NCI-H345 (cell line): ENCODE data around the gene GNAS-AS1.

Source experiments
- DNase-seq: peaks from one replicate; lab custom pipeline; 2025; lab: John Stamatoyannopoulos, UW

Gene GNAS-AS1

DNA sequence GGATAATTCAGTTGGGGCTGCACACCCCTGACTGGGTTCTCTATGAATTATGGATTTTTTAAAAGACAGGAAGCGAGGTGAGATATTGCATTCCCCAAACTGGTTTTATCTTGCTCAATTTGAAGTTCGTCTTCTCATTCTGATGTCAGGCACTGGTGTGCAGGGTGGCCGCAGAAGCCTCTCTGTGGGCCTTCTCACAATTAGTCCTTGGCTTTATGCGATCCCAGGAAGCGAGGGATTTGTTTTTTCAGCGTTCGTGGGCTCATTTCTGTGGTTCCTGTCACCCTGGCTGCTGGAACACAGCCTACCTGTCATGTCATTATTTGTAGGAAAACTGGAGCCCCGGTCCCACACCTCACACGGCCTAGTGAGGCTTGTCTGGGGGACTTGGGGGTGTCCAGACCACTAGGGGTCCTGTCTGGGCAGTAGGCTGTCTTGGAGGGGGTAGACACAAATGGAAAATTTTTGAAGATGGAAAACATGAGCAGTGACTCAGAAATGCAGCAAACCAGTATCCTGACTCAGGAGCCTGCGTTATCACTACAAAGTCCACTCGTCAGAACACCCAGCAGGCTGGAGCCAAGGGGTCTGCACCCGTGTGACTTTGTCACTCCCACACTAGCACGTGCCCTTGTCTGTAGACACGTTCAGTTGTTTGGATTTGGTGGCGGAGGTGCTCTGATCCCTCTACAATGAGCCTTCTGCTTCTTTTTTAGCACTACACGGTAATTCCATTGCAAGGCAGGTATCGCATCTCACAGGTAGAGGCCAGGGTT, 42.2 kb downstream of the GNAS-AS1 start:
- DNase-seq: no peak

DNA sequence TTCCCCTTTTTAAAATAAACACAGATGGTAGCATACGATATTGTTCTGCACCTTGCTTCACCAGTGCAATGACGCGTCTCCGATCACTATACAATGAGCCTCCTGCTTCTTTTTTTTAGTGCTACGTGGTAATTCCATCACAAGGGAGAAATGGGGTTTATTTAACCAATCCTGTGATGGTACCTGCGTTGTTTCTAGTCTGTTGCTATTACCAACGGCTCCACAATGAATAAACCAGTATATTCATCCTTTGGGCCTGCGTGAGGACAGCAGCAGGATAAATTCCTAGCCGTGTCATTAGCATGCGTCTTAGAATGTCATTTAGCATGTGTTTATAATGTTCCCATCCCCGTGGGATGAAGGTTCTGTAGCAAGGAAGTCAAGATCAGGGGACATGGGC, 42.9 kb downstream of the GNAS-AS1 start:
- DNase-seq: no peak

DNA sequence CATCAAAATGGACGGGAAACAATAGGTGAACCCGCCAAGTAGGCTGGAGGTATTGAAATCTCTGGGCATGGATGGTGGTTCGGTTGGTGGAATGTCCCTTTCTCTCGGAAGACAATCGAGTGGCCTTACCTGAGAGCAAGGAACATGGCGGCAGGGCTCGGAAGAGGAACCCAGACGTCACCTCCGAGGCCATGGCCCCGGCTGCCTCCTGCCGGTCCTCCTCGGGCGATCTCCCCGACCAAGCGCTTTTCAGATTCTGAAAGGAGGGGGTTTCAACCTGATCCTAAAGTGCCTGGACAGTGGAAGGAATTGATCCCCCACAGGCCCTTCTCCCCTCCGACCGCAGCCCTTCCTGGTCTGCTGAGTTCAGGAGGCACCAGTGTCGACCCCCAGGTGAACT, 47.2 kb downstream of the GNAS-AS1 start:
- no peak for DNase-seq

DNA sequence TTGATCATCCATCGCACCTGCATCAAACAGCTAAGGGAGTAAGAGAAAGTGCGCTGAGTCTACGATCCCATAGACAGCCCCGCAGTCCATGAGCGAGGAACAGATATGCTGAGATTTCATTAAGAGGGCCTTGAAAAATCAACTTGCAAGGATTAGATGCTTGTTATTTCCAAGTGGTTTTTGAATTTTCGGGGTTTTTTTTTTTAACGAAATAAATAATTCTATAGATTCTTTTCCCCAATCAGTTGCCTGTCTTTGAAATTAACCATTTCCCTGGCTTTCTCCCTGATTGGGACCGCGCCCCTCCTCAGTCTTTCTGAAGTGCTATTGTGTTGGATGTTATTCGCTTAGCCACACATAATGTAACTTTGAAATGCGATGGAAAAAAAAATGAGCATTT, 48.6 kb downstream of the GNAS-AS1 start:
- DNase-seq: no peak

DNA sequence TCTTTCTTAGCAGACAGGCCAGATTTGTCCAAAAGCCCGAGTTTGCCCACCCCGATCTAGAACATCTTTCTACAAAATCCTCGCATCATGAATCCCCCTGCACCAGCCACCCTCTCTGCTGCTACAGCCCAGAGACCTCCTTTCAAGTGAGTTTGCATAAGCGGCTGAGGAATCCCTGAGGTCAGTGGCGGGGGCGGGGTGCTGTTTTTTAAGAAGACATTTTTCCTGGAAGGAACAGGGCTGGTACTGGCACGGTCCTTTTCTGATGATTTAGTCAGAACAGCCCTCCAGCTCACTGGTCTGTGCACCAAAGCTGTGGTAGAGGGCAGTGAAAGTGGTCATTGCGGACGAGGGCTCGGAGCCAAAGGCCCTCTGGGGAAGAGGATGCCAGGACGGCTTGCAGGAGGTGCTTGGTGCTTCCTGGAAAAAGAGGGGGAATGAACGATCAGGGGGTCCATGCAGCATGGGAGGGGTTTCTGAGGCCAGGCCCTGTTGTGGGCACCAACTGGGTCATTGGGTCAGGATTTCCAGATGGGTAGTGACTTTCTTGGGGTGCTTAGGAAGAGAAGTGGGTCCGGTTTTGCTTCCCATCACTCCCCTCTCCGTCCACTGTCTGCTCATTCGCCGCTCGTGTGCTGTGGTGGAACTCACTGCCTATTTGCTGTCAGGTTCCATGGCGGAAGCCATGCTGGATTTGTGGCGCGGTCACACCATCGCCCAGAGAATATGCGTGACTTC, 50.4 kb downstream of the GNAS-AS1 start:
- no peak for DNase-seq

DNA sequence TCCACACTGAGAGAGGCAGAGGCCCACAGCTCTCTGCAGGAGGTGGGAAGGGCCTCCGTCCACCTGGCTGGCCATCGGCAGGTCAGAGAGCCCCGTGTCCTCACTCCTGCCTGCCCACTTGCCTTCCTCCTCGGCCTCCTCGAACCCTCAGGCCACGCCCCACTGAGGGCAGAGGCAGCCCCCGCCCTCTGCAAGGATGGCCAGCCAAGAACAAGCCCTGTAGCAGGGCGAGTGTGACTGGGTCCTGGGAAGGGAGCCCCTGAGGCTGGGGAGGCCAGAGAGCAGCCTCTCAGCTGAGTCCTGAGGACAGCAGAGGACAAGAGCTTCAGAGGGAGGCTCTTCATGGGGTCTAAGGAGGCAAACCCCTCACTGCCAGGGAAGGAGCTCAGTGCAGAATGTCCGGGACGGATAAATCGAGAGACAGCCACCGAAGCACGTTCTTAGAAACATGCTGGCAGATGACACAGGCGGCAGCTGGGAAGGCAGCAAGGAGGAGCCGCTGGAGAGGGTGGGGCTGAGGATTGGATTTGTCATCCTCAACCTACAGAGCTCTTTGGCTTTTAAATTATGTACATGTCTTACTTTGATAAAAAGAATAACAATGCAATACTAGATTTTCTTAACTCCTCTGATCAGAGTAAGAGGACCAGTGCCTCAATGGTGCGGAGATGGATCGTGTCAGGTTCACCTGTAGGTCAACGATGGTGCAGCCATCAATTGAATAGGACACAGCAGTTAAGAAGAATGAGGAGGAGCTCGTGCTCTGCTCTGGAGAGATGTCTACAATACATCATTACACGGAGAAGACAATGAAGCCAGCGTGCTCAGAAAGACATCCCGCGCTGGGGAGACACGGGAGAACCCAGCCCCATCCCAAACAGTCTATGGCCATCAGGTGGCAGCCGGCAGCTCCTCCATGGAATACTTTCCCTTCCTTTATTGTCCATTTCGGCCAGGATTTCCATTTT, 53.0 kb downstream of the GNAS-AS1 start:
- DNase-seq: no peak

DNA sequence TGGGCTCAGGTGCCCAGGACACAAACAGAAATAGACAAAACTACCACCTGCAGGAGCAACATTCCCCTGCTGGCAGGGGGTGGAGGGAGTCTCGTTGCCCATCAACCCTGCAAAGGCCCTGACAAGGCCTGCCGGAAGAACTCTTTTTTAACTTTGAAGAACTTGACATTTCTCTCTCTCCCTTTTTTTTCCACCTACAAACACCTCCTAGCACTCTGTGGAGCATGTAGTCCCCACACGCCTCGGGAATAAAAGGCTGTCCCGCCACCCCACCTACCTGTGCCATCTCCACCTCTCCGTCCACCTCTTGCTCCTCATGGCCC, 54.8 kb downstream of the GNAS-AS1 start:
- no peak for DNase-seq

DNA sequence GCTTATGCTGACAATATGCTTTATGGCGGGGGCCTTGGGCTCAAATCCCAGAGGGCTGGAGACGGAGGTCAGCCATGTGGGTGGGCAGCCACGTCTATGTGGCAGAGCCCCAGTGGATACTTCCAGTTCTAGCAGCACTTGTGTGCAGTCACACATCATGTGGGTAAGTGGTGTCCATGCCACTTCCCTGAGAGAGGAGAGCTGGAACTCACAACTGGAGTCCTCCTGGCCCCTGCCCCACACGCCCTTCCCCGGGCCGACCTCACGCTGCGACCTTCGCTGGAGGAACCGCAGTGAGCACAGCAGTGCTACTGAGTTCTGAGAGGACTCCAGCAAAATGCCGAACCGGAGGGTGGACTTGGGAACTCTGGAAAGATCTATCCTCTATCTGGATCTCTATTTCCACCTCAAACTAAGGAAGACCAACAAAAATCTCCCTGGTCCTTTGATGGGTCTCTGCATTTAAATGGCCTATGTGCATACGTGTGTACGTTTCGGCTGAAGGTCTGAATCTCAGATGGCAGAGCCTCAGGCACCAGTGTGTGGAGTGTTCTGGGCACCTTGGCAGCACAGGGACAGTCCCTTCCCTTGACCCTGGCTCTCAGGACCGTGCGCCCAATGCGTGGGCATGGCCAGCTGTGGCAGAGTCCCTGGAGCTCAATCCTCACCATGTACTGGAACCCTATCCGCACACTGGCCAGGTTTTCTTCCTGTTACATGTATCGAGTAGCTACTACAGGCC, 55.4 kb downstream of the GNAS-AS1 start:
- no peak for DNase-seq

DNA sequence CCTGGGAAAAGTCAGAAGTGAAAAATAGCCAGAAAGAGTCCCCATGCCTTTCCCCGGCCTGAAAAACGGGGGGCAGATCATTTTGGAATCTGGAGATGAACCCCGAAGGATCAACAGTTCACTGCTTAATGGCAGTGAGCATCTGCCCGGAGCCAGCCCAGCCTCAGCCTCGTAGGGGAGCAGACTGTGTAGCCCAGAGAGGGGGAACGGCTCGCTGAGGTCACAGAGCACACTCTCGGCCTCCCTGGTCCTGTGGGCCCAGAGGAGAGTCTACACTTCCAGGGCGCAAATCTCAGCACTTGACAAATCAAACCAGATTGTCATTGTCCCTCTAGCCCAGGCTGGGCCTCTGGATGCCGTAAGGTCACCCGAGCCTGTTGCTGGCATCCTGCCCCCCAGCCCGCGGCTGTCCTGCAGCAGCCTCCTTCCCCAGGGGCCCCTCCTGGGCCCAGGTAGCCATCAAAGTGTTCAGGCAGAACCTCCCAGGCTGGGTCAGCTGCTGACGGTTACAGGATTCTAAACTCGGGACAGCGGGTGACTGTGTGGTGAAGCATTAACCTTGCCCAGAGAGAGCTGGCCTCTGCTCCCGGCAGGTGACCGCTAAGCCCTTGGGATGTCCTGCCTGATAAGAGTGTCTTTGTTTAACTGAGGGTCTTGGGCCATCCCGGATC, 56.1 kb downstream of the GNAS-AS1 start:
- DNase-seq: no peak

DNA sequence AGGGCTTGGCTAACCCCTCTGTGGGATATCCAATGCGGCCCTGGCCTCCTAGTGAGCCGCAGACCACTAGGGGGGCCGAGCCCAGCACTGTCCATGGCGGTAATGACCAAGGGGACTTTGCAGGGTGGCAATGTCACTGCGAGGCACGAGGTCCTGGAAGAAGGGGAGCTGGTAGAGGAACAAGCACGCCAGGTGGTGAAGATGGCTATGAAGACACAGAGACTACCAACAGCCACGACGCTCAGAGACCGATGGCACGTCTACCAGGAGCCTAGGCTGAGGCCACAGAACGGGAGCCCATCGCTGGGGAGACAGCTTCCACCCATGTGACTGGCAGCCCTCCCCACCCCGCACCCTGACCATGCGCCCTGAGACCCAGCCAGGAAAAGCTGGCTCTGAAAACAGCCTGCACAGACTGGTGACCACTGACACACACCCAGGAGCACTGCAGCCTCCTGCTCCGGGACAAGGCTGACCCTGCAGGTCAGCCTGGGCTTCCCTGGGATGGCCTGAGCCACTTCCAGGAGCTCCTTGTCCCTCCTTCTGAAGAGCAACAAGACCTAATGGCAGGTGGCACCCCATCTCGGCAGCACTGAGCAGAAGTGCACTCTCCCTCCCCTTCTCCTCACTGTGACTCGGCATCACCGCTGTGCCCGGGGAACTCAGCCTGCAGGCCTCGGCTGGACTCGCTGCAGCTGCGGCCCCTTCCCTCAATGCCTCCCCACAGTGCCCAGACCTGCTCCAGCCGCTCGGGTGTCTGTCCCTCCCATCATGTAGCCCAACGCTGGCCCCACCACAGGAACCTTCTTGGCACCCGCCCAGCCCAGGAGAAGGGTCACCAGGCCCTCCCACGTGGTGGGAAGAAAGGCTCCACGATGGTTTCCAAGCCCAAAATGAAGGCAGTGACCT, 56.9 kb downstream of the GNAS-AS1 start:
- DNase-seq: no peak

DNA sequence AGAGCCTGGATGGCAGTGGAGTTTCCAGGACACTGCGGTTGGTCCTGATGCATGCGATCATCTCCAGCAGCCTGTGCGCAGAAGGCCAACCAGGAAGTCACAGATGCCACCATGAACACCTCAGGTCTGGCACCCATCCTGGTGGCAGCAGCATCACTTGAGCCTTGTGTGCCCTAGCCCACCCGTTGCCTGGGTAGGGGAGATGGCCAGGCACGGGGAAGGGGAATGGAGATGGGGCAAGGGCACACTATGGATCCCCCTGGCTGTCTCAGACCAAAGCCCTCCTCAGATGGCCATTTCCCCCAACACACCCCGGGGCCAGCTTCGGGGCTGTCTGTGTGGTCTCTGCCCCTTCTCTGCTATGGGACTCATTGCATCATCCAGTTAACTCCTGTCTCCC, 58.3 kb downstream of the GNAS-AS1 start:
- DNase-seq: no peak

DNA sequence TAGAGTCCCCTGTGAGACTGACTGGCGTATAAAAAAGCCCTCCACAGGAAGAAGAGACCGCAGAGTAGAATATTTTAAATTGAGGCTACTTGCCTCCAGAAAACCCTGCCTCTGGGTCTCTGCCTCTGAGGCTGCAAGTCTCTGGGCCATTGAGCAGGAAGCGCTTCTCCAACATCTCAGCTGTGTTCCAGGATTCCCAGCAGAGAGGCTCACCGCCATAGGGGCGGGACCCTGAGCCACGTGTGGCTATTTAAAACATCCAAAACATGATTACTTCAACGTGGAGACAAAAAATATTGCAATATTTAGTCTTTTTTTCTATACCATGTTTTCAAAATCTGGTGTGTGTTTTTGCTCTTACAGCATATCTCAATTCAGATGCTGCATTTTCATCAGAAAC, 59.4 kb downstream of the GNAS-AS1 start:
- DNase-seq: no peak

DNA sequence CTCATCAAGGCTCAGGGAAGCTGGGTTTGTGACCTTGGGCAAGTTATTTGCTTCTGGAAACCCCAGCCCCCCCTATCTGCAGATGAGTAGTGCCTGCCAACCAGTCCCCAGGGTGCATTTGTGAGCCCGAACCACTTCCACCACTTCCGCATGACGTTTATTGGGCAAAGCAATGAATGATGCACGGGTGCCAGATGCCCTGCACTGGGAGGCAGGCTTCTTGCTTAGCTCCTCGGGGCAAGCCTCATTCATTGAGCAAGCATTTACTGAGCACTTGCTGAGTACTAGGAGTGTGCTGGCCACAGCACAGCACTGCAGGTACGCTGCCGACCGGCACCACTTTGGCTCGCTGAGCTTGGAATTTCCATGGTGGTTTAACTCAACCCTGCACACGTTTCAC, 60.2 kb downstream of the GNAS-AS1 start:
- DNase-seq: no peak

DNA sequence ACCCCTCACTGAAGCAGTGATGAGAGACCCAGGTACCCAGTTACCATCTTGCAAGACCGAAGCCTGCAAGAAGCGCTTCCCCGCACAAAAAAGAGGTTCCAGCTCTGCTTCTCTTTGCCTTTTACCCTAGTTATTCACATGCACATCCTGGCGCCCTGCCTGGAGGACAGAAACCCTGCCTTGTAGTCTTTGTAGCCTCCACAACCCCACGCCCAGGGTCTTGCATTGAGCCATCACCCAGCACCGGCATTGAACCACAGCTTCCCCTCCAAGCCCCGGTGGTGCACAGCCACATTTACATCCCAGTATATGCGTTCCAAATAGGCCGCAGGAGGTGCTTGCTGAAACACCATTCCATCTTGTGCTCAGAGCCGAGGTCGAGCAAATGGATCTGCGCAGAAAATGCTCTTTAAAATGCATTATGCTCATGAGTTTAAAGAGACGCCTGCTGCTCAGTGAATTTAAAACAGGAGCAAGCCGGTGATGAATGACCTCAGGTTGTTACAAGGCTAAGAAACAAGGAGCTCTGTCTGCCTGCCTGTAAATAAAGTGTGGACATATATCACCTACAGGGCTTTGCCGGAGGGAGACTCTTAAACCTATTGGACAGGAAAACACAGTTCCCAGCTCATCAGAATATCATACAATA, 61.7 kb downstream of the GNAS-AS1 start:
- DNase-seq: no peak

DNA sequence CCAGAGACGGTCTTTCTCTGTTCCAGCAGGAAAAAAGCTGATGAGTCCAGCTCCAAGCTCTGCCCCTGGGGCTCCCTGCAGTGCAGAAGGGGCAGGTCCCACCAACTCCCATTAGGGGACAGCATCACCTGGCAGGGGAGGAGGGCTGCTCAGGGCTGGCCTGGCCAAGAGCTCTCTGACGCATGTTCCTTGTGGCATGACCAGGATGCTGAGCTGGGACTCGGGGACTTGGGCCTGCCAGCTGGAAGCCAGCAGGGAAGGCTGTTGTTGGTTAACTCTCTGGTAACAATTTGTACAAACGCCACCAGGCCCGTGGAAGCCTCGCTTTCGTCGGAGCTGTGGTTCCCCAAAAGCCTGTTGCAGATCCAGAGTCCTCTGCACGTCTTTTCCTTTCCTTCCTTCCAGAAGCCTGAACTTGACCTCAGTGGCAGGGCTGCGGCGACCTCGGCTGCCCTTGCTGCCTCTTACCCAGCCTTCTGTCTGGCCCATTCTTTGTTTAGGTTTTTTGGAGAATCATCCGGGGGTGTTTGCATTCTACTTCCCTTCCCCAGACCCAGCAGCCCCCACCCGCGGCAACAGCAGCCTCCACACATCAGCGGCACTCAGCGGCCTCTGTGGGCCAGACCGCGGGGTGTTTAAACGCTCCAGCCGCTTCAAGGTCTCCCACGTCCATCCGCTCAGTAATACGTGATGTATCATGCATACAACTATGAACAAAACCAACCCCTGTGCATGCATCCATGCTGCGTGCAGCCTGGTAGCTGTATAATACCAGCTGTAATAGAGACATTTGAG, 63.3 kb downstream of the GNAS-AS1 start:
- DNase-seq: no peak

DNA sequence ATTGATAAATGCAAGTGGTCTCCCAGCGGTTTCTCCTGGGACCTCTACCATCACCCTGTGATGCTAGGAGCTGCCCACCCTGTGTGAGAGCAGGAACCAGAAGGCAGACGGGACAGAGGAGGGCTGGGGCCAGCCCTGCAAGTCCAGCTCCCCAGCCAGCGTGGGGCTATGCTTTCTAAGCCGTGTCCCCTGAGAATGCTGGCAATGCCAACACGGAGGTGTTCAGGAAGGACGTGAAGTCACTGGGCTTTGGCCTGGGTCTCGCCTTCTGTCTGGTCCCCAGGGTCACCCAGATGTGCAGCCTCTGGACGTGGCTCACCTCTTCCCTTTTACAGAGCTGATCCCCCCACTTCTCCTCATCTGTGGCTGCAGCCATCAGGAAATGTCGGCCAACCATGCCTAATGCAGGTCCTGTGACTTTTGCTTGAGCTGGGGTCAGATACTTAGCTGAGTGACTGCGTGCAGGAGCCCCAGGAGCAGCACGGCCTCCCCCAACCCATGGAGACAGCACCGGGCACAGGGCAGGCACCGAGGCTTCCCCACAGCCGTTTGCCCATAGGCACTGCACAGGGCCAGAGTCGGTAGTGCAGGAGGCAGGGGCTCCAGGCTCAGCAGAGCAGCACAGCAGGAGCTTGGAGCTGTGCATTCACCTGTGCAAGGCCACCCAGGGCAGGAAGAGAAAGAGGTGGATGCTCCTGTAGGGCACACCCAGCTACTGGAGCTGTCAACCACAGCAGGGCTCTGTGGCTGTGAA, 66.2 kb downstream of the GNAS-AS1 start:
- no peak for DNase-seq

DNA sequence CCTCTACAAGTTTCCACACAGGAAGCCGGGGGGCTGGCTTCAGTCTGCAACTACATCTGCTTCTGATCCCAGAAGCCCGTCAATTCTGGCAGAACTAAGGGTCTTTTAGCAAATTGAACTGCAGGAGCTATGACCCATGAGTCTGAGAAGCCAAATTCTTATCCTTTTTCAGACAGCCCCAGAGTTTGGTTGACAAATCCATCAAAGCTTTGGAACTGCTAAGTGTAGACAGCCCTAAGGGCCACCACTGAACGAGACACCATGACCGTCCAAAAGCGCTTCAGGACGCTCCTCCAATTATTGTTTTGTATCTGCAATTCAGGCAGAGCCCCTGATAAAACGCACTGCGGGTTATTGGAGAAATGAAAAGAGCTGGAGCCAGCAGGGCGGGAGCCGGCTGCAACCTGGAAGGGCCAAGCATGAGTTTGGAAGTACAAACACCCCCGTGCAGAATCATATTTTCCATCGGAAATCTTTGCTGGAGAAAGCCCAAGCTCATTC, 67.1 kb downstream of the GNAS-AS1 start:
- DNase-seq: no peak

DNA sequence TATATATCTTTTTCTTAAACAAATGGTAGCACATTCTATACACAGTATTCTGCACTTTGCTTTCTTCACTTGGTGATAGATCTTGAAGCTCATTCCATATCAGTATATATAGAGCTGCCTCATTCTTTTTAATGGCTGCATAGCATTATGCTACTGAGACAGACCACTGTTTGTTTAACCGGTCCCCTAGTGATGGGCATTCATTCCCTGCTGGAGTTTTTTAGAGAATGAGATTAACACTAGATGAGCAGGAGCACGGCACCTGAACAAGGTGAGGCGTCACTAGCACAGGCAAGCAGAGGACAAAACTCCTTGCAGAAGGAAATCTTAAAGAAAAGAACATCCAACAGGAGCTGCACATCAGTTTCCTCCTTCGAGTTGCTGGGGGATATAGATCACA, 69.6 kb downstream of the GNAS-AS1 start:
- DNase-seq: no peak
